Measurements from ENCODE around the gene PLD6.

DNA sequence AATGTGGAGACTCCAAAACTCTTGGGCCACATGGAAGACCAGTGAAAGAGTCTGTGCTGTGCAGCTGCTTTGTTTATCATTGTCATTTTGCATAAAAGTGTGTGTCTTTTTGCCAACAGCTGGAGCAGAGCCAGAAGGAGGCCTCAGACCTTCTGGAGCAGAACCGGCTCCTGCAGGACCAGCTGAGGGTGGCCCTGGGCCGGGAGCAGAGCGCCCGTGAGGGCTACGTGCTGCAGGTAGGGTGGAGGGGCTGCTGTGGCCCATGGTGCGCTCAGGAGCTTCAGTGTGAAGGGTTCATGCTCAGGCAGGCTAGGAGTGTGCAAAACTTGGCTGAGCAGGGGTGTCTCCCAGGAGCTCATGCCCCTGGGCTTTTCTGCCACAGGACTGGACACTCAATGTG lies 45.0 kb downstream of the PLD6 start:
- TF ChIP-seq, protein P1, sequence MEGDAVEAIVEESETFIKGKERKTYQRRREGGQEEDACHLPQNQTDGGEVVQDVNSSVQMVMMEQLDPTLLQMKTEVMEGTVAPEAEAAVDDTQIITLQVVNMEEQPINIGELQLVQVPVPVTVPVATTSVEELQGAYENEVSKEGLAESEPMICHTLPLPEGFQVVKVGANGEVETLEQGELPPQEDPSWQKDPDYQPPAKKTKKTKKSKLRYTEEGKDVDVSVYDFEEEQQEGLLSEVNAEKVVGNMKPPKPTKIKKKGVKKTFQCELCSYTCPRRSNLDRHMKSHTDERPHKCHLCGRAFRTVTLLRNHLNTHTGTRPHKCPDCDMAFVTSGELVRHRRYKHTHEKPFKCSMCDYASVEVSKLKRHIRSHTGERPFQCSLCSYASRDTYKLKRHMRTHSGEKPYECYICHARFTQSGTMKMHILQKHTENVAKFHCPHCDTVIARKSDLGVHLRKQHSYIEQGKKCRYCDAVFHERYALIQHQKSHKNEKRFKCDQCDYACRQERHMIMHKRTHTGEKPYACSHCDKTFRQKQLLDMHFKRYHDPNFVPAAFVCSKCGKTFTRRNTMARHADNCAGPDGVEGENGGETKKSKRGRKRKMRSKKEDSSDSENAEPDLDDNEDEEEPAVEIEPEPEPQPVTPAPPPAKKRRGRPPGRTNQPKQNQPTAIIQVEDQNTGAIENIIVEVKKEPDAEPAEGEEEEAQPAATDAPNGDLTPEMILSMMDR (IDR thresholded peaks at IDR 0.05; ENCODE audit: poor library complexity) = no peak
- TF ChIP-seq EZH2 (IDR thresholded peaks at IDR 0.05; ENCODE audit: borderline replicate concordance) = no peak
- no peak for TF ChIP-seq EZH2phosphoT487 (IDR thresholded peaks at IDR 0.05; ENCODE audit: low read depth, severe bottlenecking, unreplicated experiment)
